PC-9 (cell line): Measurements from ENCODE around the gene HSPA1B.

Source experiments
- CTCF ChIP-seq: fragments of 200-600 bp; sonication (generic); conservative IDR thresholded peaks from 2 replicates; pipeline ENCODE4 v1.6.1; 2017; ENCODE audit warnings: mixed run types, antibody characterized with exemption, mild to moderate bottlenecking, moderate library complexity
- EZH2 ChIP-seq: fragments of 200-600 bp; sonication (generic); IDR thresholded peaks from 2 replicates; pipeline ENCODE4 v1.8.0; 2017; ENCODE audit warnings: antibody characterized with exemption, low read depth

GRCh38 chr6:31836474-31837368 is 9.2 kb downstream of the HSPA1B start:
- TF ChIP-seq CTCF, result no peak; the same call in 1 of the 2 replicates
- TF ChIP-seq EZH2, result no peak
